Measurements from ENCODE around the gene FAM20B. TPM values are rescaled to one million over a fixed set of nuclear protein-coding genes. Genes with fewer than 3 reads are reported as not detected.
"Not testable (repeated sequence)": the region's sequence is repeated elsewhere in the genome, so short reads cannot be mapped to it uniquely, and the experiment has no call there.

The FAM20B gene, protein sequence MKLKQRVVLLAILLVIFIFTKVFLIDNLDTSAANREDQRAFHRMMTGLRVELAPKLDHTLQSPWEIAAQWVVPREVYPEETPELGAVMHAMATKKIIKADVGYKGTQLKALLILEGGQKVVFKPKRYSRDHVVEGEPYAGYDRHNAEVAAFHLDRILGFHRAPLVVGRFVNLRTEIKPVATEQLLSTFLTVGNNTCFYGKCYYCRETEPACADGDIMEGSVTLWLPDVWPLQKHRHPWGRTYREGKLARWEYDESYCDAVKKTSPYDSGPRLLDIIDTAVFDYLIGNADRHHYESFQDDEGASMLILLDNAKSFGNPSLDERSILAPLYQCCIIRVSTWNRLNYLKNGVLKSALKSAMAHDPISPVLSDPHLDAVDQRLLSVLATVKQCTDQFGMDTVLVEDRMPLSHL
- total RNA-seq (ENCODE audit: low replicate concordance): 33.9 and 41.5 TPM in 2 replicates

- DNase-seq (ENCODE audit: low read depth): peak; percentile 88
- no peak for TF ChIP-seq CTCF (IDR thresholded peaks at IDR 0.05; ENCODE audit: insufficient read depth, low read length)
- H3K4me3 ChIP-seq (ENCODE audit: low read depth, low read length): peak within 1 kb of the TSS; percentile 82
These were observed at the start of gene FAM20B for GRCh38 chr1:179025125-179025974. Gene FAM20B (plus strand): TSS chr1:179025894. CDS start chr1:179043848, 17,954 bp downstream.

GRCh38 chr1:178976541-178976940 lies 49.2 kb upstream of the FAM20B start:
- TF ChIP-seq CTCF (IDR thresholded peaks at IDR 0.05; ENCODE audit: insufficient read depth, low read length): no peak
- H3K4me3 ChIP-seq (ENCODE audit: low read depth, low read length): no peak overlapping the region
- DNase-seq (ENCODE audit: low read depth): no peak

DNA sequence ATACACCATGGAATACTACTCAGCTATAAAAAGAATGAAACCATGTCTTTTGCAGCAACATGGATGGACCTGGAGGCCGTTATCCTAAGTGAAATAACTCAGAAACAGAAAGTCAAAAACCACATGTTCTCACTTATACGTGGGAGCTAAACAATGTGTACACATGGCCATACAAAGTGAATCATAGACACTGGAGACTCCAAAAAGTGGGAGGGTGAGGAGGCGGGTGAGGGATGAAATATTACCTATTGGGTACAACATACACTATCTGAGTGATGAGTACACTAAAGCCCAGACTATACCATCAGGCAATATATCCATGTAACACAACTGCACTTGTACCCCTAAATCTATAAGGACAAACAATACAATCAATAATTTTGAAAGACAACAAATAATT lies 39.5 kb upstream of the FAM20B start:
- no peak for TF ChIP-seq CTCF (IDR thresholded peaks at IDR 0.05; ENCODE audit: insufficient read depth, low read length)
- no peak for DNase-seq (ENCODE audit: low read depth)
- no peak overlapping the region for H3K4me3 ChIP-seq (ENCODE audit: low read depth, low read length)

- not testable (repeated sequence) for H3K4me3 ChIP-seq (ENCODE audit: low read depth, low read length); DNase-seq (ENCODE audit: low read depth)
These were observed 37.5 kb upstream of the FAM20B start for GRCh38 chr1:178988198-178988597.

DNA sequence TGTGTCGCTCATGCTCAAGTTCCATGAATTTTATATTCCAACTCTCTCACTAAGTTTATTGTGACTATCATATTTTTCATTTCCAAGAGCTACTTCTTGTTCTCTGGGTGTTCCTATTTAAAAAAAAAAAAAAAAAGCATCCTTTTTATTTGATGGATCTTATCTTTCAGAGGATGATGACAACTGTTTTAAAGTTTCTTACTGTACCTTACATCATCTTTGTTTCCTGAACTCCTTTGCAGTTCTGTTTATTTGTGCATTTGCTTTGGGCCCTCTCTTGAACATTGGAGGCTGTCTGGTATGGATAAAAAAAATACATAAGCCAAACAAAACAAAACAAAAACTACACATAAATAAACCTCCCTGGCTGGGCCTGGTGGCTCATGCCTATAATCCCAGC lies 32.1 kb upstream of the FAM20B start:
- DNase-seq (ENCODE audit: low read depth): peak; percentile 7
- no peak overlapping the region for H3K4me3 ChIP-seq (ENCODE audit: low read depth, low read length)
- no peak for TF ChIP-seq CTCF (IDR thresholded peaks at IDR 0.05; ENCODE audit: insufficient read depth, low read length)

GRCh38 chr1:178997428-178997827 lies 28.3 kb upstream of the FAM20B start:
- DNase-seq (ENCODE audit: low read depth): no peak
- no peak for TF ChIP-seq CTCF (IDR thresholded peaks at IDR 0.05; ENCODE audit: insufficient read depth, low read length)
- H3K4me3 ChIP-seq (ENCODE audit: low read depth, low read length): no peak overlapping the region

- no peak for DNase-seq (ENCODE audit: low read depth)
- H3K4me3 ChIP-seq (ENCODE audit: low read depth, low read length): no peak overlapping the region
- no peak for TF ChIP-seq CTCF (IDR thresholded peaks at IDR 0.05; ENCODE audit: insufficient read depth, low read length)
These were observed 27.4 kb upstream of the FAM20B start for GRCh38 chr1:178998295-178998694.
